Tibial nerve (tissue), 4 donors: ENCODE data around the gene TTBK2. TPM values are rescaled to one million over a fixed set of nuclear protein-coding genes. Genes with fewer than 3 reads are reported as not detected.

Experiments
- DNase-seq, 2 donors: peaks; one replicate each; pipeline ENCODE4 v3.0.0-alpha.2; 2019; ENCODE audit warnings: low spot score in 2 of 2
- H3K27ac ChIP-seq, 4 donors: fragments of 200-600 bp; sonication (generic) in 3 of 4; one replicate each; pipeline ENCODE4 v1.5.1; 2017 to 2019; ENCODE audit warnings: mild to moderate bottlenecking in 1 of 4
- H3K27me3 ChIP-seq, 2 donors: fragments of 200-600 bp; sonication (generic) in 1 of 2; one replicate each; pipeline versions ENCODE4 v1.5.1 to v1.6.0; 2017 to 2019
- H3K36me3 ChIP-seq, 3 donors: fragments of 200-600 bp; sonication (generic); one replicate each; pipeline ENCODE4 v1.5.1; 2018 to 2019
- H3K4me1 ChIP-seq, 4 donors: fragments of 200-600 bp; sonication (generic) in 3 of 4; one replicate each; pipeline ENCODE4 v1.5.1; 2017 to 2019
- H3K4me3 ChIP-seq, 4 donors: fragments of 200-600 bp; sonication (generic) in 3 of 4; one replicate each; pipeline ENCODE4 v1.5.1; 2017 to 2019; ENCODE audit warnings: mild to moderate bottlenecking in 1 of 4, moderate library complexity in 1 of 4
- H3K9me3 ChIP-seq, 4 donors: fragments of 200-600 bp; sonication (generic) in 3 of 4; one replicate each; pipeline ENCODE4 v1.5.1; 2017 to 2019
- EP300 ChIP-seq, 2 donors: sonication (generic); formaldehyde crosslinking; IDR thresholded peaks; one replicate each; pipeline ENCODE4 v1.6.1; 2017; ENCODE audit warnings: antibody characterized with exemption in 2 of 2, mild to moderate bottlenecking in 1 of 2
- POLR2A ChIP-seq, 2 donors: fragments of 450-650 bp; IDR thresholded peaks; one replicate each; pipeline ENCODE4 v1.6.1; 2017; ENCODE audit warnings: antibody characterized with exemption in 2 of 2, mild to moderate bottlenecking in 2 of 2, moderate library complexity in 2 of 2
- WGBS, 2 donors: methylation state at CpG; one replicate each; pipeline ENCODE4 v1.1.5; 2018; 5-methylcytosine and 5-hydroxymethylcytosine counted together
- total RNA-seq, 4 donors: library from RNA; depleted of rRNA; stranded (reverse); fragments of >200 nt; gene quantifications; one replicate each; pipeline ENCODE4 v1.1.0, GENCODE V29; 2016
- TF ChIP-seq, protein P1 (sequence below), 5 experiments: fragments of 200-600 bp in 3 of 5; fragments of 450-650 bp in 2 of 5; sonication (generic) in 3 of 5; IDR thresholded peaks; one replicate each; pipeline ENCODE4 v1.5.1; 2016 to 2019; ENCODE audit warnings: antibody characterized with exemption in 5 of 5, mild to moderate bottlenecking in 3 of 5, moderate library complexity in 2 of 5

TTBK2 gene
- total RNA-seq, 4 donors from 2014 or later: 20.2 to 31.2 (median 23.4) TPM

DNA sequence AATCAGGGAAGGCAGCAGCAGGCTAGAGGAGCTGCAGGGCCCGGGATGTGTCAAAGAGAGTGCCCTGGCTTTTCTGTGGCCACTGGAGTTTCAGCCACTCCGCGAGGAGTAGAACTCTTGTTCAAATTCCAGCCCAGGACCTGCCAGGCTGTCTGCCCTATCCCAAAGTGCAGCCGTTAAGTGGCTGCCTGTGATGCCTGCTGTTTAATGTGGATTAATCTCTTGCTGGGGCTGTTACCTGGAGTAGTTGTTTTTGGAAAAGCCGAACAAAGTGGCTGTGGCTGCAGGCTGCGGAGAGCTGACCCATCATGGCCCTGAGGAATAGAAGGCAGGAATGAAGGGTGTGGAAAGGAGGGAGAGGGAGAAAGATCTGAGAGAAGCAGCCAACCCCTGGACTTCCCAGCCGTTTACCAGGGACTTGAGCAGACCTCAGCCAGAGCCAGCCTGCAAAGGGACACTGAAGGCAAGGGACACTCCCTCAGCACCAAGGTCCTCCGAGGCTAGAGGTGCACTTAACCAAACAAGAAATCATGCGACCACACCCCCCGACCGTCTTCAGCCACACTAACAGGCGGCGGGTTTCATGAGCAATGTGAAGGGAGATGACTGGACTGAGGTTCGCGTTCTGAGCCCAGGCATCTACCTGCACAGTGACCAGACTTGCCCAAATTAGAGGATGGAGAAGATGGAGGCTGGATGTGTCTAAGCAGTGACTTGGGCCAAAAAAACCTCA, 188.3 kb downstream of the TTBK2 start:
- DNase-seq: no peak
- no peak for TF ChIP-seq POLR2A (IDR thresholded peaks at IDR 0.05)
- no peak for TF ChIP-seq EP300 (IDR thresholded peaks at IDR 0.05)
- TF ChIP-seq, protein P1, sequence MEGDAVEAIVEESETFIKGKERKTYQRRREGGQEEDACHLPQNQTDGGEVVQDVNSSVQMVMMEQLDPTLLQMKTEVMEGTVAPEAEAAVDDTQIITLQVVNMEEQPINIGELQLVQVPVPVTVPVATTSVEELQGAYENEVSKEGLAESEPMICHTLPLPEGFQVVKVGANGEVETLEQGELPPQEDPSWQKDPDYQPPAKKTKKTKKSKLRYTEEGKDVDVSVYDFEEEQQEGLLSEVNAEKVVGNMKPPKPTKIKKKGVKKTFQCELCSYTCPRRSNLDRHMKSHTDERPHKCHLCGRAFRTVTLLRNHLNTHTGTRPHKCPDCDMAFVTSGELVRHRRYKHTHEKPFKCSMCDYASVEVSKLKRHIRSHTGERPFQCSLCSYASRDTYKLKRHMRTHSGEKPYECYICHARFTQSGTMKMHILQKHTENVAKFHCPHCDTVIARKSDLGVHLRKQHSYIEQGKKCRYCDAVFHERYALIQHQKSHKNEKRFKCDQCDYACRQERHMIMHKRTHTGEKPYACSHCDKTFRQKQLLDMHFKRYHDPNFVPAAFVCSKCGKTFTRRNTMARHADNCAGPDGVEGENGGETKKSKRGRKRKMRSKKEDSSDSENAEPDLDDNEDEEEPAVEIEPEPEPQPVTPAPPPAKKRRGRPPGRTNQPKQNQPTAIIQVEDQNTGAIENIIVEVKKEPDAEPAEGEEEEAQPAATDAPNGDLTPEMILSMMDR (IDR thresholded peaks at IDR 0.05): no peak

DNA sequence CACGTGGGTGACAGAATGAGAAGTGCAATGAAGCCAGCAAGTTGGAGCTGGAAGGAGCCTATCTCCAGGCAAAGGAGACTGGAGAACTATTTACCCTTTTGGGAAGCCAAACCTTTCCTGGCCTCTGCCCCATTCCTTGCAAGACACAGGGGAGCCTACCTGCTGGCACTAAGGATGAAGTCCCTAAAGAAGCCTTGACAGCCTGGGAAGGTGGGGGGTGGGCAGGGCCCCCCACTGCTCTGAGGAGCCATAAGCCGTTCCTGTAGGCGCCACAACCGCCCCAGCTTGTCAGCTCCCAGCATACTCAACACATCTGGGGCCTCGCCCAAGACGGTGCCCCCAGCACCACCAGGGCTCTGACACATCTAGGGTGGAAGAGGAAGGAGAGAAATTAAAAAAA, 189.1 kb downstream of the TTBK2 start:
- Histone ChIP-seq H3K4me1 (peaks cover 0 to 36% (median 5%) of the 10 kb centered on the region in 4 donors), H3K9me3 (no peaks in the 10 kb centered on the region), H3K27me3 (no peaks in the 10 kb centered on the region), H3K4me3 (no peak overlapping the region), H3K27ac (no peak overlapping the region), H3K36me3 (peaks cover 0 to 88% (median 23%) of the 10 kb centered on the region in 3 donors)
- whole genome bisulfite sequencing, 2 donors: 72 to 78% methylated on average over 6 of the region's 6 CpGs
- DNase-seq: no peak
- TF ChIP-seq POLR2A (IDR thresholded peaks at IDR 0.05): no peak
- TF ChIP-seq EP300 (IDR thresholded peaks at IDR 0.05): no peak
- TF ChIP-seq, protein P1 (IDR thresholded peaks at IDR 0.05): no peak

More for the DNA sequence above, 188.3 kb downstream of the TTBK2 start:
- Histone ChIP-seq H3K27me3 (no peaks in the 10 kb centered on the region), H3K9me3 (no peaks in the 10 kb centered on the region), H3K27ac (no peak overlapping the region), H3K4me1 (peaks cover 0 to 32% (median 5%) of the 10 kb centered on the region in 4 donors), H3K36me3 (peaks cover 0 to 81% (median 23%) of the 10 kb centered on the region in 3 donors), H3K4me3 (no peak overlapping the region)
- 79 to 82% methylated on average over 15 of the region's 15 CpGs for WGBS, 2 donors

DNA sequence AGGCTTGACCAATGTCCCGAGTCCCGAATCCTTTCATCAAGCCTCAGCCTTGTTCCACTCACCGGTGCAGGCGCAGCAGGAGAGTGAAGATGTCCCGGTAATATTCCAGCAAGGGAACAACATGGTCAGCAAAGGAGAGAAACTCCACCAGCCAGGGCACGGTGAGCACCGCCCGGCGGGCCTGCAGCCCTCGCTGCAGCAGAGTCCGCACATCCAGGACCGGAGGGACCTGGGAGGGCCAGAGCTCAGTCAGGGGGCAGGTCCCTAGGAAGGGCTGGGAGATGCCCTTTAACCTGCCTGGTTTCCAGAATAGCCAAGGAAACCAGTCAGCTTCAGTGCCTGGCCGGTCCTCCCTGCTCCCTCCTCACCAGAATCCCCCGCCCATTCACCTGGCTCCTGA, 190.0 kb downstream of the TTBK2 start:
- 87 to 91% methylated on average over 7 to 14 of the region's 14 CpGs for WGBS, 2 donors

DNA sequence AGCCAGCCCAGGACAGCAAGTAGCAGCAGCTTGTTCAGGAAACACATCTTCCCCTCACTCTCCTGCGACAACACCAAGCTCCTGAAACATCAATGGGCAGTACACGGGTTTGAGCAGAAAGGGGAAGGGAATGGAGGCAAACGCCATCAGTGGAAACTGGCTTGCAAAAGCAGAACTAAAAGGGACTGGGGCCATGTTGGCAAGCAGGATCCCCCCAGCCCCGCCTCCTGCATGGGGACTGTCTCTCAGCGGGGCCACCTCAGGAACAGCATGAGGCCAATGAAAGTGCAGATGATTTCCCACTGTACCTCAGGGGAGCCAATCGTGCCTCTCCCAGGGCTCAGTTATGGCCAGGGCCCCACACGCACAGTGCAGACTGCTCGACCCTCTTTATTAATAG, 190.4 kb downstream of the TTBK2 start:
- TF ChIP-seq EP300 (IDR thresholded peaks at IDR 0.05) (no peak), POLR2A (IDR thresholded peaks at IDR 0.05) (no peak)
- TF ChIP-seq, protein P1 (IDR thresholded peaks at IDR 0.05): no peak
- DNase-seq: no peak
- WGBS, 2 donors: 73 to 79% methylated on average over 8 of the region's 8 CpGs
- H3K4me1 ChIP-seq: peaks cover 0 to 25% (median 0%) of the 10 kb centered on the region in 4 donors
- peaks cover 0 to 97% (median 26%) of the 10 kb centered on the region in 3 donors for H3K36me3 ChIP-seq
- H3K27me3 ChIP-seq: no peaks in the 10 kb centered on the region
- no peak overlapping the region for H3K4me3 ChIP-seq
- no peak overlapping the region for H3K27ac ChIP-seq
- no peaks in the 10 kb centered on the region for H3K9me3 ChIP-seq

More for the DNA sequence above, 190.0 kb downstream of the TTBK2 start:
- no peak overlapping the region for H3K4me3 ChIP-seq
- no peak overlapping the region for H3K27ac ChIP-seq
- H3K4me1 ChIP-seq: peaks cover 0 to 29% (median 1%) of the 10 kb centered on the region in 4 donors
- no peaks in the 10 kb centered on the region for H3K9me3 ChIP-seq
- no peaks in the 10 kb centered on the region for H3K27me3 ChIP-seq
- no peak for DNase-seq
- TF ChIP-seq POLR2A (IDR thresholded peaks at IDR 0.05) (no peak), EP300 (IDR thresholded peaks at IDR 0.05) (no peak)
- TF ChIP-seq, protein P1 (IDR thresholded peaks at IDR 0.05): no peak
- peaks cover 0 to 97% (median 23%) of the 10 kb centered on the region in 3 donors for H3K36me3 ChIP-seq

DNA sequence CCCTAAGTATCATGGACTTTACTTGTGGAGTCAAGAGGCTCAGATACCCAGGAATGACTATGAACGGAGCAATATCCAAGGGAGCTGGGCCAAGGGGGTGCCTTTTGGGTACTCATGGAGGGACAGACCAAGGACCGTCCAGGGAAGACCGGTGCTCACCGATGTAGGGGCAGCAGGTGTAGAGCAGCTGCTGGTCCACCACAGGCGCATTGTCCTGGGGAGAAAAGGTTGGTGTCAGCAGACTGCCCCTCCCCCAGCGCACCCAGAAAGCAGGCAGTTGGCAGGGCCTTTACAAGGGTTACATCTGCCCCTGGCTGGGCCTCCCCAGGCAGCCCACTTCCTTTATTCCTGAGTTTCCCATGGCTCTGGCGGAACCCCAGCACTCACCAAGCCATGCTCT, 191.2 kb downstream of the TTBK2 start:
- no peaks in the 10 kb centered on the region for H3K9me3 ChIP-seq
- peaks cover 0 to 99% (median 32%) of the 10 kb centered on the region in 3 donors for H3K36me3 ChIP-seq
- no peaks in the 10 kb centered on the region for H3K27me3 ChIP-seq
- H3K4me1 ChIP-seq: peaks cover 0 to 22% (median 0%) of the 10 kb centered on the region in 4 donors
- no peak for DNase-seq
- H3K27ac ChIP-seq: peak overlapping the region in 1 of 4 donors; percentile 33
- TF ChIP-seq EP300 (IDR thresholded peaks at IDR 0.05): no peak
- TF ChIP-seq, protein P1 (IDR thresholded peaks at IDR 0.05): no peak
- TF ChIP-seq POLR2A (IDR thresholded peaks at IDR 0.05): no peak
- no peak overlapping the region for H3K4me3 ChIP-seq
- WGBS, 2 donors: 89 to 94% methylated on average over 6 to 7 of the region's 7 CpGs
